Dermis blood vessel endothelial cell (primary cell): Measurements from ENCODE around the gene CDK17. TPM values are rescaled to one million over a fixed set of nuclear protein-coding genes. Genes with fewer than 3 reads are reported as not detected.
"Not testable (repeated sequence)": the region's sequence is repeated elsewhere in the genome, so short reads cannot be mapped to it uniquely, and the experiment has no call there.

Experiments
- DNase-seq: peaks from one replicate; pipeline ENCODE4 v3.0.0; 2010
- total RNA-seq: library from RNA; depleted of rRNA; stranded (reverse); fragments of >200 nt; gene quantifications from 2 replicates; pipeline ENCODE4 v1.2.3, GENCODE V29; 2014

CDK17 gene
- total RNA-seq, 1 donor from 2014 or later: 232 TPM

DNA sequence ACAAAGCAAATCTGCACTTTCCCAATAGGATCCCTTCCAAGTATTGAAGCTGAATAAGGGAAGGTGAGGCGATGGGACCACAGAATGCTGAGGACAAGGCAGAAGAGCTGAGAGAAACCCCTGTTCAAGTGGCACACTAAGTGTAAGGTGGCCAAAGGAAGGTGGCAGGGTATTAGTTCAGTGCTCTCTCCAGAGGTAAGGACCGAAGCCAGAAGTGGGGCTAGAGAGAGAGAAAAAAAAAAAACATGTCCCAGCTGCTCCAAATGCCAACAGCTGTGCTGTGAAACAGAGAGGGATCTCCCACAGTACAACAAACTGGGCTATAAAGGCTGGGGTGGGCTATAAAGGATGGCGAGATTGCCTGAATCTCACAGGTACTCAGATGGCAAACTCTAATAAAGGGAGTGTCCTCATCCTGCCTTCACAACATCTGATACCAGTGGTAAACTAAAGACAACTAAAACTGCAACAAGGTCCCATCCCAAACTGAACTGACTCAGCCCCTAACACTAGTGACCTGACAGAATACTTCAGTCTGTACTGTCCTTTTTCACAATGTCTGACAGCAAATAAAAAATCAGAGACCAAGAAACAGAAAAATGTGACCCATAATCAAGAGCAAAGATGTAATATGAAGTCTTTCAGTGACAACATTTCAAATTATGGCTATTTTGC is 47.9 kb downstream of the CDK17 start:
- no peak for DNase-seq

DNA sequence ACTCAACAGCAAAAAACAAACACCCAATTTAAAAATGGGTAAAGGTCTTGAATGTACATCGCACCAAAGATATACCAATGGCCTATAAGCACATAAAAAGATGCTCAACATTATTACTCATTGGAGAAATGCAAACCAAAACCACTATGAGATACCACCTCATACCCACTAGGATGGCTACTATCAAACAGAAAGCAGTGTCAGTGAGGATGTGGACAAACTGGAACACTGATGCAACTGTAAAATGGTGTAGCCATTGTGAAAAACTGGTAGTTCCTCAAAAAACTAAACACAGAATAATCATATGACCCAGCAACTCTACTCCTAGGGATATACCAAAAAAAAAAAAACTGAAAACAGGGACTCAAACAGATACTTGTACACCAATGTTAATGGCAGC is 49.3 kb downstream of the CDK17 start:
- no peak for DNase-seq

DNA sequence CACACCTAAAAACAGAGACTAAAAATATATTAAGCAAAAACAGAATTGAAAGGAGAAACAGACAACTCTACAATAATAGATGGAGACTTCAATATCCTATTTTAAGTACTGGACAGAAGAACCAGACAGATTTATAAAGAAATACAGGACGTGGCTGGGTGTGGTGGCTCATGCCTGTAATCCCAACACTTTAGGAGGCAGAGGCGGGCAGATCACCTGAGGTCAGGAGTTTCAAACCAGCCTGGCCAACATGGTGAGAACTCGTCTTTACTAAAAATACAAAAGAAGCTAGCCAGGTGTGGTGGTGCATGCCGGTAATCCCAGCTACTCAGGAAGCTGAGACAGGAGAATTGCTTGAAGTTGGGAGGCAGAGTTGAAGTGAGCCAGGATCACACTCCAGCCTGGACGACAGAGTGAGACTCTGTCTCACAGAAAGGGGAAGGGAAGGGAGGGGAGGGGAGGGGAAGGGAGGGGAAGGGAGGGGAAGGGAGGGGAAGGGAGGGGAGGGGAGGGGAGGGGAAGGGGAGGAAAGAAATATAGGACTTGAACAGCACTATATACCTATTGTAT is 53.0 kb downstream of the CDK17 start:
- DNase-seq: peak; percentile 45

- DNase-seq: not testable (repeated sequence)
Measured at GRCh38 chr12:96346716-96347115, 53.5 kb downstream of the CDK17 start.

GRCh38 chr12:96344124-96344695 is 56.0 kb downstream of the CDK17 start:
- DNase-seq: no peak

DNA sequence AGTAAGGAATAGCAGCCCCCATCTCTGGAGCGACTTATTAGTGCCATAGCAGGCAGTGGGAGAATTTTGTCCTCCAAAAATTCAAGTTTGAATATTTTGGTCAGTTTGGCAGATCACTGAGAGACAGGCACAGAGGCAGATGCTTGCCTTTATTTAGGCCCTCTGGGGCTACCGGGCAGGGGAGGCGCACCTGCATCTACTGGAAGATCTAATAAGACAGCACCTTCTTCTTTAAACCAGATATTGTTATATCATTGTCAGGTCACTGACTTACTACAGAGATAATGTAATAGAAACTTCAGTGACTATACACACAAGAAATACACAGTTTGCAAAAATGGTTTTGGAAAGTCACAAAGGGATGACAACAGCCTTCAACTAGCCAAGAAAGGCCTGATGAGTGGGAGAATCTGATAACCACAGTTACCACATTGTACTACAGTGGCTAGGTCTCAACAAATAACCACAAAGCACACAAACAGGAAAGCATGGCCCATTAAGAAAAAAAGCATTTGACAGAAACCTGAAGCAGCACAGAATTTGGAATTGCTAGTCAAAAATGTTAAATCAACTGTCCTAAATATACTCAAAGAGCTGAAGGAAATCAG is 56.8 kb downstream of the CDK17 start:
- no peak for DNase-seq

DNA sequence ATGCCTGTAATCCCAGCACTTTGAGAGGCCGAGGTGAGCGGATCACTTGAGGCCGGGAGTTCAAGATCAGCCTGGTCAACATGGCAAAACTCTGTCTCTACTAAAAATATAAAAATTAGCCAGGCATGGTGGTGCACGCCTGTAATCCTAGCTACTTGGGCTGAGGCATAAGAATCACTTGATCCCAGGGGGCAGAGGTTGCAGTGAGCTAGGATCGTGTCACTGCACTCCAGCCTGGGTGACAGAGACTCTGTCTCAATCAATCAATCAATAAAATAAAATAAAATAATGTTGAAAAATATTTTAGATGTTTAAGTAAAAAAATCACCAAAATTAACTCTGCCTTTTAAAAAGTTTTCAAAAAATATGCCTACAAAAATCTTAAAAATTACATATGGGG is 60.6 kb downstream of the CDK17 start:
- not testable (repeated sequence) for DNase-seq

DNA sequence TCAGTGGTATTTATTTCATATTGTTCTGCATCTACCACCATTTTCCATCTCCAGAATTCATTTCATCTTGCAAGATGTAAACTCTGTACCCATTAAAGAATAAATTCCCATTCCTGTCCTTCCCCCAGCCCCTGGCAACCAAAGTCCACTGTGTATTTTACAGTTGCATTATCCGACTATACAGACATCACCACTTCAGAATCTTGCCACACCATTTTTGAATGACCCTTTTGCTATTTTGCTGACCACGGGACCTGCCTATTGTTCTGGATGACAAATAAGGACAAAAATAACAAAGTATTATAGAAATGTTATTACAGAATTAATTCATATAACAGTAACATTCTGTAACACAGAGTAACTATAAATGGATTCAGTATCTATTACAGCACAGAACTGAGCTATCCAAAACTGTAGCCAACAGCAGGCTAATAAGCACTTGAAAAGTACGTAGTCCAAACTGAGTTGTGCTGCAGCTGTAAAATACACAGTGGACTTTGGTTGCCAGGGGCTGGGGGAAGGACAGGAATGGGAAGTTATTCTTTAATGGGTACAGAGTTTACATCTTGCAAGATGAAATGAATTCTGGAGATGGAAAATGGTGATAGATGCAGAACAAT is 61.3 kb downstream of the CDK17 start:
- peak; percentile 55 for DNase-seq

DNA sequence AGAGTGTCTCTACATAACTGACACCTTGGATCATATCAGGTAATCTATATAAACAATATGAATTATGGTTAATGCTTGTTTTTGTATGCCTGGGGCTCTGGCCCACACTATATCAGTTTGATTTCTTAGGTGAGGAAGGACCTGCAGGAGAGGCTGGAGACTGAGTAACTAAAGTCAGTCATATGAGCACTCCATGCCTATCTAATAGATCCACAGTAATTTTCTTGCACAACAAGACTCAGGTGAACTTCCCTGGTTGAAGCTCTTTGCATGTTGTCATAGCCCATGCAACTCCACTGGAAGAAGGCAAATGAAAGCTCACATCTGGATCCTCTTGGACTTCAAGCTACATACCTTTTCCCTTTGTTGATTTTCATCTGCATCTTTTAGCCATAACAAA is 62.3 kb downstream of the CDK17 start:
- no peak for DNase-seq

GRCh38 chr12:96336489-96336888 is 63.8 kb downstream of the CDK17 start:
- no peak for DNase-seq

DNA sequence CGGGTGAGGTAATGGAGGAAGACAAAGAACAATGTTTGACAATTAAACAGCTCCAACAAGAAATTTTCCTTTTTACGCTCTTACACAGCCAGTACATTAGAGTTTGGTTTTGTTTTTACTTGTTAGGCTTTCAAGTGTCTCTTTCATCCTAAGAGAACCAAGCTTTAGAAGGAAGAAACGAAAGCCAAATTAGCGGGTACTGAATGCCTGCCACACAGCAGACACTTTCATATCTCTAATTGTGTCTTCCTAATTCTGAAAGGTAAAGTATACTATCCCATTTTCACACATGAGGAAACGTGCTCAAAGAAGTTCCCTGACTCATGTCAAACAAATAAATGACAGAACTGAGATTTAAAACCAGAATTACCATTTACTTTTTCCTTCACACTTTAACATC is 65.0 kb downstream of the CDK17 start:
- DNase-seq: no peak

DNA sequence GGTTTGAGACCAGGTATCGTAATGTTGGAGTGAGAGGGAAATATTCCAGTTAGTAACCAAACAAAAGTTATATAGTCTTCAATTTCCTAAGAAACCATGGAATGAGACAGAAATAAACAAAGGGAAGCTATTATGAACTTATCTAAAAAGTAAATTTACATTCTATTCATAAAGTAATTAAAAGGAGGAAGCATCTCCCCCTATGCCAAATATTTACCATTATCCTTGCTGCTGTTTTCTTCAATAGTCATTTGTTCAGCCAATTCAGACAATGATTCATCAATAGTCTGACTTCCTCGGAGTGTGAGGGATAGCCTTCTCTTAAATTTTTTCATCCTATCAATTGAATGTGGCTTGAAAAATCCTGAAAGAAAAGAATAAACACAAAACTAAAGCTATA is 65.7 kb downstream of the CDK17 start:
- peak; percentile 43 for DNase-seq

DNA sequence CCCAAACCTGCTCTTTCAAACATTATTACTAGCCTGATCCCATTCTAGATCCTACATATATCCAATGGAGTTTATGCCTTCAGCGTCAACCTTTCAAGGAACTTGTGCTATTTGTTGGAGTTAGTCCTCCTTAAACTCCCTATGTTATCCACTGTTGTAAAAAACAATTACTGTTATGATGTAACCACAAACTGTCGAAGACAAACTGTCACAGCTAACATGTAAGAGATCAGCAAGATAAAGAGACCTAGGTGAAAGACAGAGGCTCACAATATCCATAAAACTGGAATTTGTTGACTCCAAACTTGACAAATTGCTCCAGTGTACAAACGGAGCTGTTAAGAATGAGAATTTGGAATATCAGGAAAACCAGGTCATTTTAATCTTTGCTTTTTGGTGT is 70.7 kb downstream of the CDK17 start:
- no peak for DNase-seq

GRCh38 chr12:96329018-96329417 is 71.2 kb downstream of the CDK17 start:
- DNase-seq: no peak

GRCh38 chr12:96327889-96328288 is 72.3 kb downstream of the CDK17 start:
- no peak for DNase-seq

GRCh38 chr12:96327346-96327745 is 72.9 kb downstream of the CDK17 start:
- no peak for DNase-seq

DNA sequence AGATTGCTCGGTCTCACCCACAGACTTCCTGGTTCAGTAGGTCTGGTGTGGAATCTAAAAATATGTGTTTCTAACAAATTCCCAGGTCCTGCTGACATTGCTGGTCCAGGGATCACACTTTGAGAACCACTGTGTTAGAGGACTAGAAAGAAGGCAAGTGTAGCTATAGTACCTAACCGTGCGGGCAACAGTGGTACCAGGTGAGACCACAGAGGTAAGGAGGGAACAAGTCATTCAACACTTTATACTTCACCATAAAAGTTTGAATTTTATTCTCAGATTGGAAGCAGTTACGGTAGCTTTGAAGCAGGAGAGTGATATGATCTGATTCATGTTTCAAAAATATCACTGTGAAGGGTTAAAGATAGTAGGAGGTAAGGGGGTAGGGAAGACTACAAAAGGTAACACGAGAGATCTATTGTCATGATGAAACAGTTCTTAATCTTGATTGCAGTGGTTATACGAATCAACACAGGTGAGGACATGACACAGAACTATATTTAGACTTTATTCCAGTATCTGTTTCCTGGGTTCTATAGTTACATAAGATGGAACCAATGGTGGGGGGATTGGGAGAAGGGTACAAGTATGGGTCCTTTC is 73.5 kb downstream of the CDK17 start:
- no peak for DNase-seq

- no peak for DNase-seq
Measured at GRCh38 chr12:96323906-96324305, 76.3 kb downstream of the CDK17 start.

- no peak for DNase-seq
Measured at GRCh38 chr12:96322720-96323119, 77.5 kb downstream of the CDK17 start.

DNA sequence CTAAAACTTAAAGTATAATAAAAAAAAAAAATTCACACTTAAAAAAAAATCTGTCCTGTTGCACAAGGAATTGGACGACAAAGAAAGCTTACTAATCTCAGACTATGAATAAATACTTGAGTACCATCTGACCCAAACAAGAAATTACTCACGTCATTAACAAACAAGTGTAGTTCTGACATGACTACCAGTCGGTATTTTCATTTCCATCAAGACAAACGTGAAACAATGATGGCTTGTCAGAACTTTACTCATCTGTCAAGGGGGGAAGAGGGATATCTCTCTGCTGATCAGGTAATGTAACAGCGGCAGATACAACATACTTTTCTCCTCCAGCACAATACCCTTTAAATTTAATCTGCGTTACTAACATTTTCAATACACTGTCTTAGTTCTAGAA is 78.3 kb downstream of the CDK17 start:
- DNase-seq: no peak

GRCh38 chr12:96317801-96318200 is 82.4 kb downstream of the CDK17 start:
- not testable (repeated sequence) for DNase-seq

DNA sequence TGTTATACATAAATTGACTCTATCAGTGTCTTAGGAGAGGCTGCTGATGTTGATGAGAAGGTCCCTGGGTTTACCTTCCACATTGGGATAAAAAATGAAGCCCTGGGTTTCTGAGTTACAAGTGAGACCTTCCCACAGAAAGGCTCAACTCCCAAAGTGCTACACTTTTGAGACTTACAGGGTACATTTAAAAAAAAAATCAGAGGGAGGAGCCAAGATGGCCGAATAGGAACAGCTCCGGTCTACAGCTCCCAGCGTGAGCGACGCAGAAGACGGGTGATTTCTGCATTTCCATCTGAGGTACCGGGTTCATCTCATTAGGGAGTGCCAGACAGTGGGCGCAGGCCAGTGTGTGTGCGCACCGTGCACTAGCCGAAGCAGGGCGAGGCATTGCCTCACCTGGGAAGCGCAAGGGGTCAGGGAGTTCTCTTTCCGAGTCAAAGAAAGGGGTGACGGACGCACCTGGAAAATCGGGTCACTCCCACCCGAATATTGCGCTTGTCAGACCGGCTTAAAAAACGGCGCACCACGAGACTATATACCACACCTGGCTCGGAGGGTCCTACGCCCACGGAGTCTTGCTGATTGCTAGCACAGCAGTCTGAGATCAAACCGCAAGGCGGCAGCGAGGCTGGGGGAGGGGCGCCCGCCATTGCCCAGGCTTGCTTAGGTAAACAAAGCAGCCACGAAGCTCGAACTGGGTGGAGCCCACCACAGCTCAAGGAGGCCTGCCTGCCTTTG is 84.3 kb downstream of the CDK17 start:
- not testable (repeated sequence) for DNase-seq
